ENCODE results near the gene HOXA9. TPM values are rescaled to one million over a fixed set of nuclear protein-coding genes. Genes with fewer than 3 reads are reported as not detected.
A peak's percentile ranks its signal among the peaks of the same experiment; 100 is the strongest.

Gene HOXA9
- polyA plus RNA-seq, 3 donors: 0.55 to 1.9 (median 1.2) TPM

DNA sequence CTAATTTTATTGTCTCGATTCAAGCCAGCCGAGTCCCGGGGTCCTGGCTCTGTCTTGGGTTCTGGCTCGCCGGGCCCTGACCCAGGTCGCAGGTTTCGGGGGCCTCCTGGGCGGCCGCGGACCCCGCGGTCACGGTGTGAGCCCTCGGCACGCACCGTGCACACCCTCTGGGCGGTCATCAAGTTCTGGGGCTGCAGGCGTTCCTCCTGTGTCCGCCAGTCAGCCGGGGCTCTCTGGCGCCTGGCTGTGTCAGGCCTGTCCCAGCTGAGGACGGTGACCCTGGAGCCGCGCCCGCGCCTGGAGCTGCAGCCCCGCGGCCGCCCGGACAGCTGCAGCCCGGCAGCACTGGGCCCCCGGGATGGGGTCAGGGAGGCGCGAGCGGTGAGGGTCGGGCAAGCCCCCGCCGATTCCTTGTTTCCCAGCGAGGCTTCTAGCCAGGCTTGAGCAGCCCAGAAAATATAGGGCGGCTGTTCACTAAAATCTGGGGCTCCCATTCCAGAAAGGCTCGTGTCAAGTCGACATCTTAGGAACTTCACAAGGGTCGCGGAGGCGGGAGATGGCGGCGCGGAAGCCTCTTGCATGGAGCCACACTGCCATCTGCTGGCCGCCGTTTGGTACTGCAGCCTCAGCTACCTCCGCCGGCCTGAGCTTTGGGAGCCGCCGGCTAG lies 4.7 kb downstream of the HOXA9 start:
- peaks cover 8 to 32% of the 10 kb centered on the region in 2 donors for H3K36me3 Mint-ChIP-seq
- DNase-seq: peak; percentile 70 to 84 (median 78)
- Histone ChIP-seq H4K20me1 (ENCODE audit: insufficient read depth, low read length) (no peaks in the 10 kb centered on the region), H3K9ac (ENCODE audit: insufficient read depth, low read length, poor library complexity, severe bottlenecking) (peak overlapping the region; percentile 37), H3K27me3 (ENCODE audit: control insufficient read depth in 2 of 2, insufficient read depth in 2 of 2, low read length in 2 of 2) (peaks cover 61 to 92% of the 10 kb centered on the region in 2 donors), H2AFZ (ENCODE audit: insufficient read depth, low read depth, low read length, poor library complexity, severe bottlenecking) (peak overlapping the region; percentile 90), H3K9me3 (replicated peaks in 1 of 2; ENCODE audit: control insufficient read depth in 1 of 2, insufficient read depth in 1 of 2, low read length in 2 of 2) (peaks cover under 1 to 39% of the 10 kb centered on the region in 2 donors), H3K79me2 (ENCODE audit: insufficient read depth, low read length) (peaks cover 7% of the 10 kb centered on the region), H3K36me3 (replicated peaks in 1 of 2; ENCODE audit: control insufficient read depth in 1 of 2, insufficient read depth in 2 of 2, low read length in 2 of 2) (no peaks in the 10 kb centered on the region), H3K4me2 (replicated peaks; ENCODE audit: extremely low read depth, low read length, poor library complexity, severe bottlenecking) (peak overlapping the region; percentile 92), H3K27ac (ENCODE audit: low read depth in 1 of 2, low read length in 2 of 2) (peak overlapping the region in 1 of 2 donors; percentile 52), H3K4me1 (ENCODE audit: control insufficient read depth in 1 of 2, insufficient read depth in 2 of 2, low read length in 2 of 2) (peaks cover 60 to 77% of the 10 kb centered on the region in 2 donors), H3K4me3 (replicated peaks in 1 of 3; ENCODE audit: low read depth in 2 of 3, low read length in 3 of 3) (peak overlapping the region; percentile 53 to 94 (median 79))
- intact Hi-C loops (cut with micrococcal nuclease): loop anchor here (5.0 to 10.0 kb wide), 4 partner anchors 306 to 793 kb away; no protein-coding TSS in a partner anchor
- under 1% methylated on average over 54 of the region's 54 CpGs for WGBS (ENCODE audit: insufficient coverage)
- peaks cover 0 to 48% (median 26%) of the 10 kb centered on the region in 7 donors for H3K9me3 Mint-ChIP-seq
- H3K4me3 Mint-ChIP-seq: peak overlapping the region; percentile 86
- peak overlapping the region in 5 of 7 donors; percentile 14 to 80 (median 30) for H3K27ac Mint-ChIP-seq
- peaks cover 84 to 93% (median 85%) of the 10 kb centered on the region in 3 donors for H3K27me3 Mint-ChIP-seq (ENCODE audit: low read depth in 3 of 3)
- peaks cover 67% of the 10 kb centered on the region for H3K4me1 Mint-ChIP-seq
- TF ChIP-seq CTCF (IDR thresholded peaks at IDR 0.05): peak; percentile 100

DNA sequence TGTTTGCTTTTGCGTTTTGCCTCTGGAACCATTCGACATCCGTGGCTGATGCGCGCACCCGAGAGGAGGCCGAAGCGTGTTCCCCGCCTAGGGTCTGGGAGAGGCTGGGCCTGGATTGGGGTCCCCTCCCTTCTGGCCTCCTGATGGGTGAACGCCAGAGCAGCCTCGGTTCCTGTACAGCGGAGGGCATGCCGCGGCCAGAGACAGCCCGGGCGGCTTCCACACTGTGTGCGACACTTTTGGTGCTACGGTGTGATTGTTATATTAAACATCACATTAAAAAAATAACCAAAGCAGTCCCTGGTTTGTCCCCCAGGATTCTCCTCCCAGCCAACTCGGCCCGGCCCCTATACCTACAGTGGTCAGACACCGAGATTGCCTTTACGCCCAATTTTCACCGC lies 5.2 kb downstream of the HOXA9 start:
- peak overlapping the region; percentile 64 to 86 for H3K4me3 Mint-ChIP-seq
- Histone ChIP-seq H3K27me3 (ENCODE audit: control insufficient read depth in 2 of 2, insufficient read depth in 2 of 2, low read length in 2 of 2) (peaks cover 65 to 92% of the 10 kb centered on the region in 2 donors), H3K27ac (ENCODE audit: low read depth in 1 of 2, low read length in 2 of 2) (no peak overlapping the region), H2AFZ (ENCODE audit: insufficient read depth, low read depth, low read length, poor library complexity, severe bottlenecking) (peak overlapping the region; percentile 90), H3K4me3 (replicated peaks in 1 of 3; ENCODE audit: low read depth in 2 of 3, low read length in 3 of 3) (peak overlapping the region; percentile 53 to 94 (median 79)), H3K4me1 (ENCODE audit: control insufficient read depth in 1 of 2, insufficient read depth in 2 of 2, low read length in 2 of 2) (peaks cover 60 to 77% of the 10 kb centered on the region in 2 donors), H3K9me3 (replicated peaks in 1 of 2; ENCODE audit: control insufficient read depth in 1 of 2, insufficient read depth in 1 of 2, low read length in 2 of 2) (peaks cover 0 to 45% of the 10 kb centered on the region in 2 donors), H3K4me2 (replicated peaks; ENCODE audit: extremely low read depth, low read length, poor library complexity, severe bottlenecking) (peak overlapping the region; percentile 92), H3K79me2 (ENCODE audit: insufficient read depth, low read length) (peaks cover 7% of the 10 kb centered on the region), H3K9ac (ENCODE audit: insufficient read depth, low read length, poor library complexity, severe bottlenecking) (peak overlapping the region; percentile 4), H4K20me1 (ENCODE audit: insufficient read depth, low read length) (no peaks in the 10 kb centered on the region), H3K36me3 (replicated peaks in 1 of 2; ENCODE audit: control insufficient read depth in 1 of 2, insufficient read depth in 2 of 2, low read length in 2 of 2) (no peaks in the 10 kb centered on the region)
- WGBS (ENCODE audit: insufficient coverage): under 1% methylated on average over 15 of the region's 23 CpGs
- intact Hi-C loops (cut with micrococcal nuclease): loop anchor here (5.0 to 10.0 kb wide), 4 partner anchors 305 to 793 kb away; no protein-coding TSS in a partner anchor
- H3K4me1 Mint-ChIP-seq: peaks cover 67% of the 10 kb centered on the region
- H3K27ac Mint-ChIP-seq: no peak overlapping the region
- H3K36me3 Mint-ChIP-seq: peaks cover 8 to 31% of the 10 kb centered on the region in 2 donors
- TF ChIP-seq CTCF (IDR thresholded peaks at IDR 0.05): no peak
- no peak for DNase-seq
- H3K9me3 Mint-ChIP-seq: peaks cover 0 to 48% (median 21%) of the 10 kb centered on the region in 7 donors
- H3K27me3 Mint-ChIP-seq (ENCODE audit: low read depth in 3 of 3): peaks cover 85 to 93% (median 86%) of the 10 kb centered on the region in 3 donors

Data from CD14-positive monocyte (primary cell).